Measurements from ENCODE around the gene PRPSAP1.

- TF ChIP-seq POLR2A (IDR thresholded peaks at IDR 0.05) (no peak), CTCF (IDR thresholded peaks at IDR 0.05) (no peak), EP300 (IDR thresholded peaks at IDR 0.05) (no peak), POLR2AphosphoS5 (IDR thresholded peaks at IDR 0.05) (no peak)
Observed at GRCh38 chr17:76382351-76382802, 28.7 kb upstream of the PRPSAP1 start.

Measured in sigmoid colon (tissue), 4 donors.